Stimulated activated CD8-positive, alpha-beta memory T cell treated with anti-CD3 and anti-CD28 coated beads, Interleukin-12 subunit alpha, Interleukin-12 subunit beta, amount 100 ng/mL, for 1 hour (primary cell): ENCODE data around the gene KERA.

Experiments
- DNase-seq: peaks from one replicate; pipeline ENCODE4 v3.0.0-alpha.2; 2020; ENCODE audit warnings: low read depth

The KERA gene

GRCh38 chr12:91009319-91009950 lies 48.4 kb downstream of the KERA start:
- DNase-seq, result no peak

- DNase-seq, result no peak
Observed at GRCh38 chr12:91007531-91008290, 50.1 kb downstream of the KERA start.

- no peak for DNase-seq
Observed at GRCh38 chr12:91004872-91005271, 53.0 kb downstream of the KERA start, which contains the start of gene EPYC. EPYC (minus strand) TSS chr12:91004972; CDS start chr12:91002565, 2,407 bp downstream.

- no peak for DNase-seq
Observed at GRCh38 chr12:91003737-91004136, 54.1 kb downstream of the KERA start.

GRCh38 chr12:91001306-91001705 lies 56.5 kb downstream of the KERA start:
- DNase-seq, result no peak
